HG02798 (cell line): Measurements from ENCODE around the gene WWOX.

Source experiments
- ATAC-seq: cut with Tn5 transposase; IDR thresholded peaks from one replicate; pipeline ENCODE4 v1.9.1; 2021; ENCODE audit warnings: mild to moderate bottlenecking; ENCODE audit not compliant: unreplicated experiment, poor library complexity

Gene WWOX

GRCh38 chr16:78483124-78483992, 383.9 kb downstream of the WWOX start:
- ATAC-seq = no peak

DNA sequence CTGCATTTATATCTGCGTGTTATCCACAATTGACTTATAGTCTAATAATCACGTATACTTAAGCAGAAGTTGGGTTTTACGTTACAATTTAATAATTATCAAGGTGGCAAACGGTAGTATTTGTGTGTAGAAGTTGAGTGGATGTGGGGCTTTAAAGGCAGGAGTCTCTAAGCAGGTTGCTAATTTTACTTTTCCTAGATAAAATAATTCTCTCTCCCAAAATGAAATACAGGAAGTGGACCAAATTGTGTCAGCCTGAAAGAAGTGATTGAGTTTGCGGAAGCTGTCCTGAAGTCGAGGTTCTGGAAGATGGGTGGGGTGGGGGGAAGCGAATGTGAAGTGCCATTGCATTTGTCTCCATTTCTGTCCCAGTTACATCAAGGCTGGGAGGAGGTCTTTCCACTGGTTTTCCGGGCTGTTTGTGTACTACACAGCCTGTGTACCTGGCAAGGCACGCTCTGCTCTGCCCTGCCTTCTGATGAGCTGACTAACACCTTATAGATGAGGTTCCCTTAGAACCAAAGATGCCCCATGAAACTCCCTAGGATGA, 385.1 kb downstream of the WWOX start:
- no peak for ATAC-seq

- no peak for ATAC-seq
These were observed 385.9 kb downstream of the WWOX start for GRCh38 chr16:78485188-78485916.

GRCh38 chr16:78485917-78486257, 386.4 kb downstream of the WWOX start:
- no peak for ATAC-seq

DNA sequence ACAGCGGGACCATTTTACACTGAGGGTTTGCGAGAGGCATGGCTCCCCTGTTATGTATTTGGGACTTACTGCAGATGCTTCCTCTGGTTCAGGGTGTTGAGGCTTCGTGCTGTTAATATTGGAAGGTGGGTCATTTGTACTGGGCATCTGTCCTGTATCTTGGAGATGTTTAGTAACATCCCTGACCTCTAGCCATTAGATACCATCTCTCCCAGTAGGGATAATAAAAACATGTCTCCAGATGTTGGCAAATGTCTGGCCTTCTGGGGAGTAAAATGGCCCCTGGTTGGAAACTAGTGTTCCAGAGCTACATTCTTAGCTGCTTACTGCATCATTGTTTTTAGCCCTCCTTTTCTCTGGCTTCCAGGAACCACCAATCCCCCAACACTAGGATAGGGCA, 388.0 kb downstream of the WWOX start:
- no peak for ATAC-seq

GRCh38 chr16:78489072-78489471, 389.6 kb downstream of the WWOX start:
- ATAC-seq = no peak

GRCh38 chr16:78489631-78490030, 390.2 kb downstream of the WWOX start:
- no peak for ATAC-seq

DNA sequence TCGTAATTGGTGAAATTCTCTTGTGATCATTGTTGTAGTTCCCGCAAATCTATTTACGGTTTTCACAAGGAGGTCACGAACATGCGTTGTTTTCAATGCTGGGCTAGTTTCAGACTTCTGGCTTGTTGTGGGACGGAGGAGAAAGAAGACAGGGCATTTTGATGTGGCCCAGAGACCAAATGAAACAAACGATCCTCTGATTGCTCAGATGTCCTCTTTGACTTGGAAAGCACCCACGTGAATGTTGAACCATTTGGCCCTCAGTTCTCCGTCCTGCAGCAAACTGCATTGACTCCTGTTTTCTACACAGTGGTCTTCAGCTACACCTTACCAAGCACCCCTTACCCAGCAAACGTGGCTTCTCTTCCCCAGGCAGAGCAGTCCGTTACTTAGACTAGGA, 391.0 kb downstream of the WWOX start:
- ATAC-seq = no peak

DNA sequence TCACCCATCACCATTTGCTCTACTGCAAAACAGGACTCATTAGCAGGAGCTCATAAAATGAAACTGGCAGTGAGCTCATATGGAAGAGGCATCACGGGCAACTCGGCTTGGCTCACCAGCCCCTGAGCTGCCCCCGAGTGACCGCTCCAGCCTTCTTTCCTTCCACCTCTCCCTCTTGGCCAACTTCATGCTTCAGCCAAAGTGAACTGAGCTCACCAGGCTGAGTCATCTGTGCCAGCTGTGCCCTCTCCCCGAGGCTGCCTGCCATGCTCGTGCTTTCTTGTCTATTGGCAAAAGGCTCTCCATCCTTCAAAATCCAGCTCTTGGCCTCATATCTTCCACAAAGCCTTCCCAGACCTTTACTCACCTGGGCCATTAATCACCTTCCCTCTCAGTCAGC, 391.4 kb downstream of the WWOX start:
- no peak for ATAC-seq

- ATAC-seq = no peak
These were observed 394.1 kb downstream of the WWOX start for GRCh38 chr16:78493573-78493972.

GRCh38 chr16:78494105-78494504, 394.7 kb downstream of the WWOX start:
- no peak for ATAC-seq

DNA sequence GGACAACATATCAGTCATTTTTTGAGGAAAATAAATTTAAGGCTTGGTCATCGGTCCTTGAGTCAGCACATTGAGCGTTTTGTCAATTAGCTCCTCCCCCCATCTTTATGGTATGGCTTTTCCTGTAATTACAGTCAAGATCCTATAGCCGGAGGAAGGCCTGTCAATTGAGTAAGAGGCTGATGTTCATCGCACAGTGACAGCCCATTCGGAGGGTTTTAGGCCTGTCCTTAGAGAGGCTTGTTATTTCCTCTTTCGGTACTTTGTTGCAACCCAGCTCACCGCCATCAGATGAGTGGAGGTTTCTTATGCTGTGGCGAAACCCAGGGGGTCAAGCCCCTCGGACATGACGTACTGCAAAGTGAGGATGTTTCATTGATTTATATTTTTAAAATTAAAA, 395.2 kb downstream of the WWOX start:
- ATAC-seq = no peak

DNA sequence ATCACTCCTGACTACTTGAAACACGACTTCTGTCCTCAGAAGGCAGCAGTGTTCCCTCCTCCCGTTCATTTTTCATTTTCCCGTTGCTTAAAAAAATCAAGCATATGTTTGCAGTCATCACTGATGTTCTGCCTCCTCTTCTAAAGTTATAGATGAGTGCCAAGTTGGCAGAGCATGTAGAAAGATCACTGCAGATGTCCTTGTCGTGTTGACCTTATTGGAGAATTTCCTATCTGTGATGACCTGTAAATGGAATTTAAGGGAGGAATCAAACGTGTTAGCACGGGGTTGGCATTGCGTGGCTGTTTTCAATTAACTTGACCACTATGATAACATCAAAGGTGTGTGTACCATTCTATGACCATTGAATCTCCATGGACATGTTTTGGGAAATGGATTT, 396.7 kb downstream of the WWOX start:
- ATAC-seq = no peak

DNA sequence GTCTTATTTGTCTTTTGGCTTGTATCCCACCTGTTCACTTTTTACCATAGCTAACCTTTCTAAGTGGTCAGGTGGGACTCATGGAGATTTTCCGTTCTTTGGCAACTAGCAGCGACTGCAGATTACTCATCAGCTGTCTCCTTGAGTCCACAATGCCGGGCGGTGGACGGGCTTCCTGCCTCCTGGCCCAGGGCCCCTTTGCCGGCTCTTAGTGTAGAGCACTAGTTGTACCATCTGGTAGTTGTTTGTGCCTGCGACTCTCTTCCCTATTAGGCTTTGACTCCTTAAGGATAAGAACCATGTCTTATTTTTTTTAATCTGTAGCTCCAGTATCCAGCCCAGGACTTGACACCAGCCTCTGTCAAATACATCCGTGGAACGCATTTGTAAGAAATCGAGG, 399.9 kb downstream of the WWOX start:
- no peak for ATAC-seq

DNA sequence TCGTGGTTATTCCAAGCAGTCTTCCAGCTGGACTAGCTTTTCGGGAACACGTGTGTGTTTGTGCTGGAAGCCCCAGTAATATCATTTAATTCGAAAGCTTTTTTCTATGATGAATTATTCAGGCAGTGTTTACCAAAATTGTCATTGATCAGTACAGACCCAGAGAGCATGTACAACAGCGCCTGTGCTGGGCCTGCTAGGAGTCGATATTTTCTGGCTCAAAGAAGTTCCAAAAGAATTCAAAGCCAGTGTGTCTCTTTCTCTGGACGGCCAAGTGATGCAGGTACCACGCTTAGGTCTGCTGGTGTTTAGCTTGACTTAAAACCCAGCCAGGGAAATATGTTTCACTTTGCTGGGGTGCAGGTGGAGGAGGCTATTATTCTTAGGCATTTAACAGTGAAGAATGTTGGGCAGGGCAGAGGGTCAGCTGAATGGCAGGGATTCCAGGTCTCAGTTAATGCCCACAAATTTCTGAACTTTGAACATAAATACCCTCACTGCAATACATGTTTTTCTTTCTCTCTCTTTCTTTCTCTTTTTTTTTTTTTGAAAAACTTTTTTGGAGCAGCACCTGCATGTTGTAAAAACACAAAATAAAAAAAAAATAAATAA, 401.3 kb downstream of the WWOX start:
- no peak for ATAC-seq

- ATAC-seq = no peak
These were observed 402.3 kb downstream of the WWOX start for GRCh38 chr16:78501744-78502143.

- no peak for ATAC-seq
These were observed 403.4 kb downstream of the WWOX start for GRCh38 chr16:78502812-78503350.

- ATAC-seq = no peak
These were observed 404.1 kb downstream of the WWOX start for GRCh38 chr16:78503602-78504001.

- no peak for ATAC-seq
These were observed 405.0 kb downstream of the WWOX start for GRCh38 chr16:78504401-78504851.

DNA sequence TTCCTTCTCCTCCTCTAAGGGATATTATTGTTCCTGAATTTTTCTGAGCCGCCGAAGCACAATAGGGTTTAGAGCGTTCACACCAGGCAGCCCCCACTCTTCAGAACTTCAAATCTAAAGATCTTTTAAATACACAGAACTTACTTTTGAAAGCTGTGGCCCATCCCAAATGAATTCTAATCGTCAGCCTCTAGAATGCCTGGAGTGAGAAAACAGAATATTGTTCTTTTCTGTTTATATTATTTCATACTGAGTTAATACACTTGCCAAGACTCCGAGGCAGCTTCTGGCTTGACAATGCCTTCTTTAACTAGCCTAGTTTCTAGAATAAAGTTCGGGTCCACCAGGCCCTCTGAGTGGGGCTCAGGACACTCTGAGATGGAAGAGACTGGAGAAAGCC, 405.6 kb downstream of the WWOX start:
- ATAC-seq = no peak
